Measurements from ENCODE around the gene MRPS10. TPM values are rescaled to one million over a fixed set of nuclear protein-coding genes. Genes with fewer than 3 reads are reported as not detected.
A peak's percentile ranks its signal among the peaks of the same experiment; 100 is the strongest.
"Not testable (repeated sequence)": the region's sequence is repeated elsewhere in the genome, so short reads cannot be mapped to it uniquely, and the experiment has no call there.

The MRPS10 gene
- total and polyA plus RNA-seq, 8 donors = 8.5 to 38.2 (median 22.7) TPM

- DNase-seq = no peak
- peaks cover 7 to 30% (median 10%) of the 10 kb centered on the region in 4 donors for H3K4me1 ChIP-seq
- TF ChIP-seq EP300 (IDR thresholded peaks at IDR 0.05) (no peak), POLR2A (IDR thresholded peaks at IDR 0.05) (no peak), CTCF (IDR thresholded peaks at IDR 0.05) (no peak), POLR2AphosphoS5 (IDR thresholded peaks at IDR 0.05) (no peak)
- no peaks in the 10 kb centered on the region for H3K27me3 ChIP-seq
- intact Hi-C loops (cut with DNase I; ENCODE audit: low total_unique reads) = no loop called here
- no peaks in the 10 kb centered on the region for H3K36me3 ChIP-seq
- no peak overlapping the region for H3K27ac ChIP-seq
- WGBS, 5 donors = 82 to 95% (median 90%) methylated on average over 4 of the region's 4 CpGs
- no peaks in the 10 kb centered on the region for H3K9me3 ChIP-seq
- H3K4me3 ChIP-seq = no peak overlapping the region
Observed at GRCh38 chr6:42221546-42221945, 3.9 kb upstream of the MRPS10 start.

- WGBS, 5 donors = 74 to 80% (median 78%) methylated on average over 6 of the region's 6 CpGs
Observed at GRCh38 chr6:42220807-42221206, 3.1 kb upstream of the MRPS10 start.

GRCh38 chr6:42217157-42217518 lies 523 bp downstream of the MRPS10 start:
- intact Hi-C loops (cut with DNase I; ENCODE audit: low total_unique reads) = no loop called here
- Histone ChIP-seq H3K27me3 (no peaks in the 10 kb centered on the region), H3K4me3 (peak overlapping the region; percentile 55 to 89 (median 82)), H3K4me1 (peaks cover 9 to 34% (median 27%) of the 10 kb centered on the region in 4 donors), H3K9me3 (no peaks in the 10 kb centered on the region), H3K27ac (peak overlapping the region in 4 of 5 donors; percentile 81 to 88 (median 84)), H3K36me3 (peaks cover 16 to 21% (median 19%) of the 10 kb centered on the region in 4 donors)
- peak in 1 of 2 donors; percentile 14 for DNase-seq
- 2 to 3% (median 3%) methylated on average over 5 of the region's 5 CpGs for WGBS, 5 donors
- TF ChIP-seq POLR2A (IDR thresholded peaks at IDR 0.05) (no peak), POLR2AphosphoS5 (IDR thresholded peaks at IDR 0.05) (no peak), EP300 (IDR thresholded peaks at IDR 0.05) (no peak), CTCF (IDR thresholded peaks at IDR 0.05) (no peak)

More at GRCh38 chr6:42220807-42221206, 3.1 kb upstream of the MRPS10 start:
- Histone ChIP-seq H3K4me3 (no peak overlapping the region), H3K36me3 (no peaks in the 10 kb centered on the region), H3K9me3 (no peaks in the 10 kb centered on the region), H3K27ac (no peak overlapping the region), H3K4me1 (peaks cover 9 to 30% (median 17%) of the 10 kb centered on the region in 4 donors), H3K27me3 (no peaks in the 10 kb centered on the region)
- no peak for DNase-seq
- intact Hi-C loops (cut with DNase I; ENCODE audit: low total_unique reads) = no loop called here
- TF ChIP-seq EP300 (IDR thresholded peaks at IDR 0.05) = no peak
- TF ChIP-seq POLR2A (IDR thresholded peaks at IDR 0.05) = no peak
- no peak for TF ChIP-seq CTCF (IDR thresholded peaks at IDR 0.05)
- no peak for TF ChIP-seq POLR2AphosphoS5 (IDR thresholded peaks at IDR 0.05)

GRCh38 chr6:42216495-42216894 lies 1.2 kb downstream of the MRPS10 start:
- Histone ChIP-seq H3K36me3 (peaks cover 23 to 27% (median 26%) of the 10 kb centered on the region in 4 donors), H3K27ac (peak overlapping the region in 1 of 5 donors; percentile 88), H3K4me1 (peaks cover 9 to 34% (median 27%) of the 10 kb centered on the region in 4 donors), H3K4me3 (peak overlapping the region; percentile 55 to 89 (median 82))
- WGBS, 5 donors = 75 to 81% (median 77%) methylated on average over 18 of the region's 18 CpGs
- DNase-seq; H3K9me3 ChIP-seq; intact Hi-C loops (cut with DNase I; ENCODE audit: low total_unique reads); H3K27me3 ChIP-seq: not testable (repeated sequence)

GRCh38 chr6:42212442-42212841 lies 5.2 kb downstream of the MRPS10 start:
- Histone ChIP-seq H3K36me3 (peaks cover 49 to 65% (median 64%) of the 10 kb centered on the region in 4 donors), H3K27me3 (no peaks in the 10 kb centered on the region), H3K9me3 (no peaks in the 10 kb centered on the region), H3K4me1 (peaks cover 9 to 28% (median 24%) of the 10 kb centered on the region in 4 donors), H3K27ac (no peak overlapping the region), H3K4me3 (no peak overlapping the region)
- 59 to 93% (median 77%) methylated on average over 3 of the region's 3 CpGs for WGBS, 5 donors
- TF ChIP-seq POLR2AphosphoS5 (IDR thresholded peaks at IDR 0.05) = no peak
- no peak for TF ChIP-seq EP300 (IDR thresholded peaks at IDR 0.05)
- no peak for TF ChIP-seq POLR2A (IDR thresholded peaks at IDR 0.05)
- TF ChIP-seq CTCF (IDR thresholded peaks at IDR 0.05) = no peak
- DNase-seq = no peak
- intact Hi-C loops (cut with DNase I; ENCODE audit: low total_unique reads) = no loop called here

All from stomach (tissue), 9 donors.